ENCODE measurements around the gene DNAI7. TPM values are rescaled to one million over a fixed set of nuclear protein-coding genes. Genes with fewer than 3 reads are reported as not detected.

DNAI7 gene, protein sequence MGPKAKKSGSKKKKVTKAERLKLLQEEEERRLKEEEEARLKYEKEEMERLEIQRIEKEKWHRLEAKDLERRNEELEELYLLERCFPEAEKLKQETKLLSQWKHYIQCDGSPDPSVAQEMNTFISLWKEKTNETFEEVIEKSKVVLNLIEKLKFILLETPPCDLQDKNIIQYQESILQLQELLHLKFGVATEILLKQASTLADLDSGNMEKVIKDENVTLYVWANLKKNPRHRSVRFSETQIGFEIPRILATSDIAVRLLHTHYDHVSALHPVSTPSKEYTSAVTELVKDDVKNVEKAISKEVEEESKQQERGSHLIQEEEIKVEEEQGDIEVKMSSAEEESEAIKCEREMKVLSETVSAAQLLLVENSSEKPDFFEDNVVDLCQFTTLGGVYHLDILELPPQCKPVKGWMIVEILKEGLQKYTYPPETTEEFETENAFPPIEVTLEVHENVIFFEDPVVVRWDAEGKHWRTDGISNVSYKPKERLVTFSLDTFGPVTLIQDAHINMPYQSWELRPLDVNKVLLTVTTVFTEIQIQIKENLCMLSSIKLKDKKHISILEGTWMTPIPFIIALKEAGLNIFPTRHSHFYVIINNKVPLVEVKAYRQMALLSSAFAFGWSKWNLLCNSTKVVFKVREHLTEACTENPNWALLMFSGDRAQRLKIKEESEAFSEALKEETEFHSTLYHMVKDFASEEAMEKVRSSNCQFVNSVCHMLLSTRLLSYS
- total RNA-seq, result not detected in 2 replicates

DNA sequence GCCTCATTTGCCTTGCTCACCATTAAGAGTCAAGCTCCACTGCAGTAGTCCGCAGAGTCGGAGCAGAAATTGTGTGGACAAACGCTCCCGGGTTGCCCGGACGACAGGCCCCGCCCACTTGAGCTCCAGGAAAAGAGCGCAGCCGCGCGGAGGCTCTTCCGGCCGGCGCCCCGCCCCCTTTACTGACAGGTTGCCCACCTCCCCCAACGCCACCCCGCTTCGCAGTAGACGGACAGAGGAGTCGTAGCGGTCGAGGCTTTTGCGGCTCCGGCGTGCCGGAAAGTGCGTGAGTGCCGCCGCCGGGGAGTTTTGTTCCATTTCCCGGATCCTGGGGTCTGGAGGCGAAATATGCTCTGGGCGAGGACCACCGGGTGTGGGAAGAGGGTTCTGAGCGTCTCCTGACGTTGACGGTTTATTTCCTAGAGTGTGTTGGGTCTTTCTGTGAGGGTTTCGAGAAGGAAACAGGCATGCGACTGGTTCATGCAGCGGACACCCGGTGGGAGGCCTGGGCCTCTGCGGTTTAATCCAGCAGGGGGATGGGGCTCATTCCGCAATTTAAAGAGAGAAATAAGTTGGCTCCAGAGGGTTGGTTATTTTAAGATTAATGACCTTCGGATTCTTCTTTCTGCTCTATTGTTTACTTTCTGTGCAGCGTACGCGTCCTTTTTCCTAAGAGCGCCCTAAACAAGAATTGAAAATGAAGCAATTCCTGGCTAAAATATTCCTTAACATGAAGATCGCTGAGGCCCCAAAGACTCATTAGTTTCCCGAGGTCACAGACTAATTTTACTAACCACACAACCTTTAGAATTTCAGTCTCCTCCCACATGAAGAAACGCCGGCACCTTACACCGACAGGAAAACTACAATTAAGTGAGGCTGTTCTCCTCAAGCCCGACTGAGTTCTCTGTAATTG lies at the start of gene DNAI7, which contains the start of gene ETFRF1:
TSS of gene DNAI7 (minus strand) at position 105 of the 916 bp plus-strand sequence. CDS start at position 23, 82 bp downstream.
TSS of gene ETFRF1 (plus strand) at position 182 of the 916 bp plus-strand sequence. CDS start 8,720 bp downstream, outside the sequence.

Other genes starting within 250 kb of the DNAI7 start
- gene BCAT1, start 246.1 kb downstream of the DNAI7 start, total RNA-seq, result 255 and 256 TPM in 2 replicates
- gene ETFRF1, start 77 bp upstream of the DNAI7 start, total RNA-seq, result 20.5 and 26.4 TPM in 2 replicates
- 19.5 and 21.9 TPM in 2 replicates for gene KRAS, start 55.8 kb upstream of the DNAI7 start, total RNA-seq